GM21576 (cell line): ENCODE results near the gene NR6A1.

Experiments
- ATAC-seq: cut with Tn5 transposase; IDR thresholded peaks from one replicate; pipeline ENCODE4 v1.9.1; 2021; ENCODE audit warnings: mild to moderate bottlenecking, moderate library complexity; ENCODE audit not compliant: unreplicated experiment

The NR6A1 gene

DNA sequence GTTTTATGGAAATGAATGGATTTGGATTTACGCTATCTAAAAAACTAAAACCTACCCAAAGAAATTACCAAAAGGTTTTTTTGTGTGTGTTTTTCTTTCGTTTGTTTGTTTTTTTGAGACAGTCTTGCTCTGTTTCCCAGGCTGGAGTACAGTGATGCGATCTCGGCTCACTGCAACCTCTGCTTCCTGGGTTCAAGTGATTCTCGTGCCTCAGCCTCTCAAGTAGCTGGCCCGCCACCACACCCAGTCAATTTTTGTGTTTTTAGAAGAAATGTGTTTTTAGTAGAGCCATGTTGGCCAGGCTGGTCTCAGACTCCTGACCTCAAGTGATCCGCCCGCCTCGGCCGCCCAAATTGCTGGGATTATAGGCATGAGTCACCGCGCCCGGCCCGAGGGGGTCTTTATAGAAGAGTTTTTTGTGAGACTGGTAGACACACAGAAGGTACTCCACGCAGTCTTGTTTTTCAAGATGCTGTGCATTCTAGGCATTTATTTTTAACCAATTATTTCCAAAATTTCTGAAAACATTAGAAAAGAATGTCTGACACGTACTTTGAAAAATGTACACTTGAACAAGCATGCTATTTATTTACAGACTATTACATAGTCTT is 75.7 kb downstream of the NR6A1 start:
- no peak for ATAC-seq

- ATAC-seq, result no peak
Observed at GRCh38 chr9:124694414-124695279, 76.5 kb downstream of the NR6A1 start.

- no peak for ATAC-seq
Observed at GRCh38 chr9:124693403-124693802, 77.7 kb downstream of the NR6A1 start.

DNA sequence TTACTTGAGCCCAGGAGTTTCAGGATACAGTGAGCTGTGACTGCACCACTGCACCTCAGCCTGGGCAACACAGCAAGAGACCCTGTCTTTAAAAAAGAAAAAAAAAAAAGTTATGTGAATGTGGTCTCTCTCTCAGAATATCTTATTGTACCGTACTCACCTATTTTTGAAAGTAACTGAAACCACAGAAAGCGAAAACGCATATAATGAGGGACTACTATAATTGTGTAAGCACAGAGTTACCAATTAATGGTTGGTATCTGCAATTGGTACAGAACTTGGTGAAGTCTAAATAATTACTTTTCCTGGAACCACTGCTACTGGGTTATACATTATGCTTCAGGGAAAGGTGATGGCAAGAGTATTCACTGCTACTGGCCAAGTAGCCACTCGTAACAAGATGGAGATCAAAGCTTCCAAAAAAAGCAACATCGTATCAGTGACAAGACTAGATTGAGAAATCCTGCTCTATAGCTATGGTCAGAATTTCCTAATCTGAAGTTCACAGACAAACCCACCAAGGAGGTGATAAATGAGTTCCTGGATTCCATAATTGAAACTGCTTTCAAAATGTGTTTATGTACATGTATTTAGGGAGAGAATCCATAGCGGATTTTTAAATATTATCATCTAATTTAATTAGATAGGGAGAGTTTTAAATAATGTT is 82.7 kb downstream of the NR6A1 start:
- ATAC-seq, result no peak

- no peak for ATAC-seq
Observed at GRCh38 chr9:124686918-124687317, 84.2 kb downstream of the NR6A1 start.

DNA sequence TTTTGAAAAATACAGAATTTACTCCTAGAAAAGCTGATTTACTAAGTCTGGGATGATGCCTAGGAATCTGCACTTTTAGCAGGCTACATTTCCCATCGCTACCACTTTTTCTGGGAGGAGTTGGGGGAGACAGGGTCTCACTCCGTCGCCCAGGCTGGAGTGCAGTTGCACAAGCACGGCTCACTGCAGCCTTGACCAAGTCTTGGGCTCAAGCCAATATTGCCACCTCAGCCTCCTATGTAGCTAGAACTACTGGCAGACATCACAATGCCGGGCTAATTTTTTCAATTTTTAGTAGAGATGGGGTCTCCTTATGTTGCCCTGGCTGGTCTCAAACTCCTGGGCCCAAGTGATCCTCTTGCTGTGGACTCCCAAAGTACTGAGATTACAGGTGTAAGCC is 85.9 kb downstream of the NR6A1 start:
- no peak for ATAC-seq

DNA sequence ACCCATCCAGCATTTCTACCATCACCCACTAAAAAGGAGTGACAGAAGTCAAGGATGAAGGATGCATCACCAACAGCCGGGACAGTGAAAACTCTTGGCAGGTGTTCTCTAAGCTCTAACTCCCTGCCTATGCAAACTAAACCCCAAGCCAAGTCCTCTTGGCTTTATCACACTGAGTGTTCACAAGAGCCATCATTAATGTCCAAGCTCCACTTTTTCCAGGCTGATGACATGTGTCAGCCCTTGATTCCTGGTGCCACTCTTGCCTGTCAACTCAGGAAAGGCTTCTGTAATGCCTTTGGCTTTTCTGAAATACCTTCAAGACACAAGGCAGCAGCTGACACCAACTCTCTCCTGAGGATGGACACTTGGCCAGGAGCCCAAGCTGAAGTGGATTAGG is 86.9 kb downstream of the NR6A1 start:
- no peak for ATAC-seq

DNA sequence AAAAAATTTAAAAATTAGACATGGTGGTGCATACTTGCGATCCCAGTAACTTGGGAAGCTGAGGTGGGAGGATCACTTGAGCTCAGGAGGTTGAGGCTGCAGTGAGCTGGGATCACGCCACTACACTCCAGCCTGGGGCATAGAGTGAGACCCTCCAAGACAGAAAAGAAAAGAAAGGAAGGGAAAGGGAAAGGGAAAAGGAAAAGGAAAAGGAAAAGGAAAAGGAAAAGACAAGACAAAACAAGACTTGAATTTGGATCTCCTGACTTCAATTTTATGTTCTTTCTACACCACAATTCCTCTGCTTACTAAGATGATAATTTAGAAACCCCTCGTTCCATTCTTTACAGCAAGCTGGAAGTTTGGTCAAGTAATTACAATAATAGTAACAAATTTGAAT is 88.1 kb downstream of the NR6A1 start:
- no peak for ATAC-seq

- no peak for ATAC-seq
Observed at GRCh38 chr9:124680714-124681390, 90.3 kb downstream of the NR6A1 start.

- no peak for ATAC-seq
Observed at GRCh38 chr9:124680049-124680448, 91.1 kb downstream of the NR6A1 start.

- ATAC-seq, result no peak
Observed at GRCh38 chr9:124676159-124676551, 95.0 kb downstream of the NR6A1 start.

- ATAC-seq, result no peak
Observed at GRCh38 chr9:124675261-124676158, 95.6 kb downstream of the NR6A1 start.

- no peak for ATAC-seq
Observed at GRCh38 chr9:124674651-124675050, 96.5 kb downstream of the NR6A1 start.

GRCh38 chr9:124673063-124673462 is 98.0 kb downstream of the NR6A1 start:
- ATAC-seq, result no peak

- ATAC-seq, result no peak
Observed at GRCh38 chr9:124671861-124672260, 99.2 kb downstream of the NR6A1 start.

GRCh38 chr9:124666642-124667041 is 104.5 kb downstream of the NR6A1 start:
- ATAC-seq, result no peak

- ATAC-seq, result no peak
Observed at GRCh38 chr9:124665391-124666058, 105.6 kb downstream of the NR6A1 start.

- ATAC-seq, result no peak
Observed at GRCh38 chr9:124664143-124664542, 107.0 kb downstream of the NR6A1 start.

DNA sequence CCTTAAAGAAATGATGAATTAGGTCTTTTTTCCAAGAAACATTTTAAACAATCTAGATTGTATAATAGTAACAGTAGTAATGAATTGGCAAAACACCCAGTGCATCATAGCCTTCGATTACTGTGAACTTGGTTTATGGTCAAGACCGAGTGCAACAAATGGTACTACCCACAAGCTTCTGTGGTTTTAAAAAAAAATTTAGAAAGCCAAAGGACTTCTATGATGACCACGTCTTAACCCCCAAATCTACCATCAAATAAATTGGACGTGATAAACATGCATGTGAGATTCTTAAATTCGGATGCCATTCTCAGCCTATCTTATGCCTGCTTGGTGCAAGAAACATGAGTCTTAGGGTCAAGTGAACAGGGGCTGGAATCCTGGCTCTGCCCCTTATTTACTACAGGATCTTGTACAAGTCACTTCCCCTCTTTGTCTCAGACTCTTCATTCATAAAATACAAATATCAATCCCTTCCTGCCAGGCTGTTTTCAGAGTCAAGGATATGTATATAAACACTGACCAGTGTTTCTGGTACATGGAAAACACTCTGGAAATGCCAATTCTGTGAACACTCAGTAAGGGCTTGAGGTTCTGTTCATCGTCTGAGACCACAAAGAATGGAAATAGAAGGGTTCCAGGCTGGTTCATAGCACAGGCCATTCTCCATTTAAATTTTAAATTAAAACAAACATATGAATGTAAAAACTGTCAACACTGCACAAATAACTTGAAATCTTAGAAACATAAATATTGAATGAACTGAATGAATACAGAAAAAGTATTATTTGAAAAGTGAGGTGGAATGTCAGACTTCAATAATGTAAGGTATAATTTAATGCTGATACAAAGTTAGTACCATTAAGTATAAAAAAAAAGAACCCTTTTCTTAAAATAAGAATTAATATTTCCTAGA is 107.8 kb downstream of the NR6A1 start:
- ATAC-seq, result no peak
